HL-60 (cell line): ENCODE data around the gene STEAP2.

Experiments used
- DNase-seq, 2 experiments: peaks; one replicate each; pipeline ENCODE4 v3.0.0-alpha.2; 2010 to 2020; ENCODE audit warnings: low read depth in 1 of 2, low spot score in 1 of 2
- H3K27ac ChIP-seq: fragments of 250-450 bp; sonication (Bioruptor Pico); replicated peaks from 2 replicates; pipeline ENCODE4 v1.5.1; 2020; ENCODE audit warnings: mild to moderate bottlenecking, moderate library complexity
- H3K27me3 ChIP-seq: fragments of 250-450 bp; sonication (Bioruptor Pico); 2 replicates; pipeline ENCODE4 v1.5.1; 2021; ENCODE audit warnings: mild to moderate bottlenecking, moderate library complexity; ENCODE audit not compliant: insufficient read depth, poor library complexity, severe bottlenecking
- H3K4me3 ChIP-seq: replicated peaks from 2 replicates; pipeline ENCODE4 v1.5.1; 2011; ENCODE audit warnings: mild to moderate bottlenecking, control low read depth, low read length; ENCODE audit not compliant: insufficient read depth
- GABPA ChIP-seq: IDR thresholded peaks from 2 replicates; pipeline ENCODE4 v1.6.1; 2012; ENCODE audit warnings: low read depth
- POLR2AphosphoS5 ChIP-seq: IDR thresholded peaks from 2 replicates; pipeline ENCODE4 v1.6.1; 2012; ENCODE audit warnings: low read depth
- SPI1 ChIP-seq: IDR thresholded peaks from 2 replicates; pipeline ENCODE4 v1.6.1; 2012; ENCODE audit warnings: low read depth, mild to moderate bottlenecking, borderline replicate concordance
- TF ChIP-seq, protein P1 (sequence below): IDR thresholded peaks from 2 replicates; pipeline ENCODE4 v1.6.1; 2012; ENCODE audit warnings: low read depth; ENCODE audit not compliant: insufficient replicate concordance
- TF ChIP-seq, protein P2 (sequence below): IDR thresholded peaks from one replicate; pipeline ENCODE4 v1.5.1; 2011; ENCODE audit warnings: low read length, control low read depth, inconsistent platforms; ENCODE audit not compliant: insufficient read depth

Gene STEAP2

DNA sequence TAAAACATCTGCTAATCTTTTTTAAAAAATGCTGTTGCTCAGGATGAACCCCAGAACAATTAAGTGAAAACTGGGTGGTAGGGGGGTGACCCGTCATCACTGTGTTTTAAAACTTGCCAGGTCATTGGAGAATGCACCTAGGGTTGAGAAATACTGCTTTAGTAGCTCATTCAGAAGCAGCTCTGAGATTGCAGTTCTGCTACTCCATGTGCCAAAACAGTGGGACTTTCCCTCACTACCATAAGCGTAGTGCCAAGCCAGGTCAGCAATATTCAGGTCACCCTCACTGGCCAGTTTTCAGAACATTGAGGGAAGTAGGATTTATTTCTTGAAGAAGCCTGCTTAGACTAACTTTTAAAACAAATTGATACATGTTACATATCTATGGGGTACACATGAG lies 5.2 kb downstream of the STEAP2 start:
- no peak overlapping the region for H3K4me3 ChIP-seq
- peaks cover 25% of the 10 kb centered on the region for H3K27me3 ChIP-seq
- TF ChIP-seq, protein P1, sequence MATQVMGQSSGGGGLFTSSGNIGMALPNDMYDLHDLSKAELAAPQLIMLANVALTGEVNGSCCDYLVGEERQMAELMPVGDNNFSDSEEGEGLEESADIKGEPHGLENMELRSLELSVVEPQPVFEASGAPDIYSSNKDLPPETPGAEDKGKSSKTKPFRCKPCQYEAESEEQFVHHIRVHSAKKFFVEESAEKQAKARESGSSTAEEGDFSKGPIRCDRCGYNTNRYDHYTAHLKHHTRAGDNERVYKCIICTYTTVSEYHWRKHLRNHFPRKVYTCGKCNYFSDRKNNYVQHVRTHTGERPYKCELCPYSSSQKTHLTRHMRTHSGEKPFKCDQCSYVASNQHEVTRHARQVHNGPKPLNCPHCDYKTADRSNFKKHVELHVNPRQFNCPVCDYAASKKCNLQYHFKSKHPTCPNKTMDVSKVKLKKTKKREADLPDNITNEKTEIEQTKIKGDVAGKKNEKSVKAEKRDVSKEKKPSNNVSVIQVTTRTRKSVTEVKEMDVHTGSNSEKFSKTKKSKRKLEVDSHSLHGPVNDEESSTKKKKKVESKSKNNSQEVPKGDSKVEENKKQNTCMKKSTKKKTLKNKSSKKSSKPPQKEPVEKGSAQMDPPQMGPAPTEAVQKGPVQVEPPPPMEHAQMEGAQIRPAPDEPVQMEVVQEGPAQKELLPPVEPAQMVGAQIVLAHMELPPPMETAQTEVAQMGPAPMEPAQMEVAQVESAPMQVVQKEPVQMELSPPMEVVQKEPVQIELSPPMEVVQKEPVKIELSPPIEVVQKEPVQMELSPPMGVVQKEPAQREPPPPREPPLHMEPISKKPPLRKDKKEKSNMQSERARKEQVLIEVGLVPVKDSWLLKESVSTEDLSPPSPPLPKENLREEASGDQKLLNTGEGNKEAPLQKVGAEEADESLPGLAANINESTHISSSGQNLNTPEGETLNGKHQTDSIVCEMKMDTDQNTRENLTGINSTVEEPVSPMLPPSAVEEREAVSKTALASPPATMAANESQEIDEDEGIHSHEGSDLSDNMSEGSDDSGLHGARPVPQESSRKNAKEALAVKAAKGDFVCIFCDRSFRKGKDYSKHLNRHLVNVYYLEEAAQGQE = no peak
- TF ChIP-seq GABPA (no peak), POLR2AphosphoS5 (no peak), SPI1 (no peak)
- TF ChIP-seq, protein P2, sequence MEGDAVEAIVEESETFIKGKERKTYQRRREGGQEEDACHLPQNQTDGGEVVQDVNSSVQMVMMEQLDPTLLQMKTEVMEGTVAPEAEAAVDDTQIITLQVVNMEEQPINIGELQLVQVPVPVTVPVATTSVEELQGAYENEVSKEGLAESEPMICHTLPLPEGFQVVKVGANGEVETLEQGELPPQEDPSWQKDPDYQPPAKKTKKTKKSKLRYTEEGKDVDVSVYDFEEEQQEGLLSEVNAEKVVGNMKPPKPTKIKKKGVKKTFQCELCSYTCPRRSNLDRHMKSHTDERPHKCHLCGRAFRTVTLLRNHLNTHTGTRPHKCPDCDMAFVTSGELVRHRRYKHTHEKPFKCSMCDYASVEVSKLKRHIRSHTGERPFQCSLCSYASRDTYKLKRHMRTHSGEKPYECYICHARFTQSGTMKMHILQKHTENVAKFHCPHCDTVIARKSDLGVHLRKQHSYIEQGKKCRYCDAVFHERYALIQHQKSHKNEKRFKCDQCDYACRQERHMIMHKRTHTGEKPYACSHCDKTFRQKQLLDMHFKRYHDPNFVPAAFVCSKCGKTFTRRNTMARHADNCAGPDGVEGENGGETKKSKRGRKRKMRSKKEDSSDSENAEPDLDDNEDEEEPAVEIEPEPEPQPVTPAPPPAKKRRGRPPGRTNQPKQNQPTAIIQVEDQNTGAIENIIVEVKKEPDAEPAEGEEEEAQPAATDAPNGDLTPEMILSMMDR = no peak
- no peak for DNase-seq
- no peak overlapping the region for H3K27ac ChIP-seq

DNA sequence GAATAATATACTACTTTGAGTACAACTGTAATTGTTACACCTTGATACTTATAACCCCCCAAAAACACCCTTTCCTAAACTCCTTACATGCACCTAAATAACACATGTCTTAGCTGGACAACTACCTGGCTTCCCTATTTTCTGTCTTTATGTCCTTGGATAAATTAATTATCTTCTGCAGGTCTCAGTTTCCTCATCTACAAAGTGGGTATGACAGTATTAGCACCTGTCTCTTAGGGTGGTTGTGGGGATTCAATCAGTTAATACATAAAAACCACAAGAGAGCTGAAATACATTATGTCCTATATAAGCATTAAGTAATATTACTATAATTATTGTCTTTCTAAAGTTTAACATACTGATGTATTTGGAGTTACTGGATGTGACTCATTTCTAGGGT lies 10.8 kb downstream of the STEAP2 start:
- Histone ChIP-seq H3K4me3 (no peak overlapping the region), H3K27ac (no peak overlapping the region), H3K27me3 (peaks cover 5% of the 10 kb centered on the region)
- no peak for TF ChIP-seq POLR2AphosphoS5
- TF ChIP-seq, protein P2 = no peak
- TF ChIP-seq SPI1 = no peak
- TF ChIP-seq, protein P1 = no peak
- TF ChIP-seq GABPA = no peak
- DNase-seq = no peak

DNA sequence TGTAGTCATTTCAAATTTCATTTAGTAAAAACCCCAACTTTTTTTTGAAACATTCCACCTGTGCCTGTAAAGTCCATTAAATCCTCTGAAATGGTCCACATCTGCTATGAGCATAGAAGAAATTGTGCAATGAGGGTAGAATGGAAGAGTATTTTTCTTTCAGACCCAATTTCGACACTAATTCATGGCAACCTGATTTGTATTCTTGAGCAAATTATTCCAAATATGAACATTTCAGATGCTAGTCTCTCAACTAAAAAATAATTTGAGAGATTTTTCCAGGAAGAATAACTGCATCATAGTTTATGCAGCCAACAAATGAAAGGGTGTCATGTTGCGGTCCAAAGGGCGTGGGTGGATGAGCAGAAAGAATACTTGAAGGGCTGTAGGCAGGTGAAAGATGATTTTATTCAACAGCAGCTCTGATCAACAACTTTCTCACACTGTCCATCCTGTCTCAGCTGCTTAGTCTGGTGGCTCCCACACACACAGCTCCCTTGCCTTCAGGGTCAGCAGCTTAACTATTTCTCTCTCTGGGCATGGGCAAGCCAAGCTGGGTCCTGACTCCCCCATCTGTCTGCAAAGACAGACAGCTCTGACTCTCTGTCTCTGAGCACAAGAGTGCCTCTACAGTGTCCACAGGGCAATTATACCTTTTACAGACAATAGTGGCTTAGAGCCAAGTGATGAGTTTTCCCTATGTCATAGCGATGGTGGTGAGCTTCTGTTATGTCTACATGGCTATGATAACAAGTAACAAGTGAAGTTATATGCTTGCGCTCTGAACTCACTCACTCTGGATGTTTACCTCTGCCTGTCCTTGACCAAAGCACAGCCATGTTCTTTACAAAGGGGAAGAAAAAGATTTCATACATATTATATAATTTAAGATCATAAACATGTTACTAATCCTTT lies 11.5 kb downstream of the STEAP2 start:
- TF ChIP-seq, protein P2 = no peak
- TF ChIP-seq SPI1 = no peak
- no peak for TF ChIP-seq GABPA
- TF ChIP-seq POLR2AphosphoS5 = no peak
- TF ChIP-seq, protein P1 = no peak
- H3K27me3 ChIP-seq = peaks cover 5% of the 10 kb centered on the region
- DNase-seq = no peak
- no peak overlapping the region for H3K4me3 ChIP-seq
- no peak overlapping the region for H3K27ac ChIP-seq
